HG03060 (cell line): ENCODE data around the gene HECTD4.

Source experiments
- ATAC-seq: cut with Tn5 transposase; IDR thresholded peaks from one replicate; pipeline ENCODE4 v1.9.1; 2021; ENCODE audit warnings: low read depth, moderate number of reproducible peaks; ENCODE audit not compliant: unreplicated experiment

Gene HECTD4

GRCh38 chr12:112325622-112326207 is 56.5 kb downstream of the HECTD4 start:
- no peak for ATAC-seq

- ATAC-seq = no peak
Measured at GRCh38 chr12:112325157-112325556, 57.1 kb downstream of the HECTD4 start.

GRCh38 chr12:112322882-112323547 is 59.2 kb downstream of the HECTD4 start:
- no peak for ATAC-seq

- no peak for ATAC-seq
Measured at GRCh38 chr12:112322441-112322840, 59.8 kb downstream of the HECTD4 start.

GRCh38 chr12:112321245-112321644 is 61.0 kb downstream of the HECTD4 start:
- ATAC-seq = no peak

- no peak for ATAC-seq
Measured at GRCh38 chr12:112319395-112319794, 62.8 kb downstream of the HECTD4 start.

- no peak for ATAC-seq
Measured at GRCh38 chr12:112317481-112317880, 64.8 kb downstream of the HECTD4 start.

GRCh38 chr12:112314981-112315380 is 67.2 kb downstream of the HECTD4 start:
- ATAC-seq = no peak

GRCh38 chr12:112309797-112310196 is 72.4 kb downstream of the HECTD4 start:
- ATAC-seq = no peak

- ATAC-seq = no peak
Measured at GRCh38 chr12:112308652-112309051, 73.6 kb downstream of the HECTD4 start.

- ATAC-seq = no peak
Measured at GRCh38 chr12:112308161-112308560, 74.1 kb downstream of the HECTD4 start.

- no peak for ATAC-seq
Measured at GRCh38 chr12:112307317-112308011, 74.8 kb downstream of the HECTD4 start.

GRCh38 chr12:112305951-112306350 is 76.3 kb downstream of the HECTD4 start:
- ATAC-seq = no peak

- no peak for ATAC-seq
Measured at GRCh38 chr12:112304436-112304835, 77.8 kb downstream of the HECTD4 start.

GRCh38 chr12:112303799-112304198 is 78.4 kb downstream of the HECTD4 start:
- no peak for ATAC-seq

GRCh38 chr12:112303004-112303403 is 79.2 kb downstream of the HECTD4 start:
- ATAC-seq = peak; percentile 93

GRCh38 chr12:112299704-112300103 is 82.5 kb downstream of the HECTD4 start:
- no peak for ATAC-seq

- no peak for ATAC-seq
Measured at GRCh38 chr12:112297188-112297587, 85.0 kb downstream of the HECTD4 start.

- ATAC-seq = no peak
Measured at GRCh38 chr12:112296183-112296582, 86.0 kb downstream of the HECTD4 start.

GRCh38 chr12:112294793-112295192 is 87.4 kb downstream of the HECTD4 start:
- ATAC-seq = no peak

- no peak for ATAC-seq
Measured at GRCh38 chr12:112288638-112289037, 93.6 kb downstream of the HECTD4 start.
